H1 (cell line): ENCODE data around the gene COQ8A. TPM values are rescaled to one million over a fixed set of nuclear protein-coding genes. Genes with fewer than 3 reads are reported as not detected.

ENCODE experiments used
- CTCF ChIA-PET: fragments of 300-600 bp; sonication (Branson Sonifier 250); formaldehyde crosslinking; loops from one replicate; lab custom pipeline; 2021; ENCODE audit not compliant: partially characterized antibody; lab: Charles Lee
- POLR2A ChIA-PET: fragments of 300-600 bp; sonication (Branson Sonifier 250); formaldehyde crosslinking; loops from one replicate; lab custom pipeline; 2021; ENCODE audit warnings: inconsistent platforms; ENCODE audit not compliant: partially characterized antibody; lab: Charles Lee
- DNase-seq, 2 experiments: peaks; one replicate each; pipeline versions ENCODE4 v3.0.0 to v3.0.0-alpha.2; 2010 to 2022; ENCODE audit warnings: low spot score in 2 of 2, low read depth in 1 of 2, mixed read lengths in 1 of 2
- FAIRE-seq: peaks from 2 replicates; lab custom pipeline; 2011; peaks lifted over from hg19 to GRCh38; lab: Jason Lieb, UNC
- H2AFZ ChIP-seq: 2 replicates; pipeline ENCODE4 v1.8.1; 2012; ENCODE audit warnings: low read length, inconsistent platforms
- H2AK5ac ChIP-seq: 2 replicates; pipeline ENCODE4 v1.6.1; 2013; ENCODE audit warnings: low read depth, low read length
- H2BK120ac ChIP-seq: replicated peaks from 2 replicates; pipeline ENCODE3; 2013; ENCODE audit warnings: low read depth, low read length, inconsistent platforms
- H2BK12ac ChIP-seq: 2 replicates; pipeline ENCODE4 v1.6.1; 2013; ENCODE audit warnings: low read depth, low read length
- H2BK15ac ChIP-seq: 2 replicates; pipeline ENCODE4 v1.6.1; 2013; ENCODE audit warnings: low read length
- H2BK20ac ChIP-seq: 2 replicates; pipeline ENCODE4 v1.6.1; 2013; ENCODE audit warnings: low read length
- H2BK5ac ChIP-seq: 2 replicates; pipeline ENCODE4 v1.6.1; 2013; ENCODE audit warnings: low read depth, low read length
- H3K14ac ChIP-seq: 2 replicates; pipeline ENCODE4 v1.6.1; 2013; ENCODE audit warnings: inconsistent platforms; ENCODE audit not compliant: insufficient read length
- H3K18ac ChIP-seq: 2 replicates; pipeline ENCODE4 v1.6.1; 2013; ENCODE audit warnings: low read length; ENCODE audit errors: extremely low read depth
- H3K23ac ChIP-seq: 2 replicates; pipeline ENCODE4 v1.6.1; 2013; ENCODE audit warnings: inconsistent platforms; ENCODE audit not compliant: insufficient read length
- H3K23me2 ChIP-seq: 2 replicates; pipeline ENCODE4 v1.6.1; 2013; ENCODE audit warnings: low read depth, low read length
- H3K27ac ChIP-seq: 2 replicates; pipeline ENCODE4 v1.6.1; 2011; ENCODE audit warnings: low read depth, low read length, inconsistent platforms
- H3K27me3 ChIP-seq, 4 experiments: replicated peaks in 1 of 4; 1 replicate in 1 of 4; 2 replicates in 3 of 4; pipeline versions ENCODE4 v1.6.1 to v1.8.1; 2011 to 2013; ENCODE audit warnings: low read length in 3 of 4, mild to moderate bottlenecking in 3 of 4, inconsistent platforms in 2 of 4, mixed read lengths in 2 of 4, moderate library complexity in 1 of 4; ENCODE audit not compliant: control insufficient read depth in 3 of 4, insufficient read depth in 3 of 4; ENCODE audit errors: extremely low read depth in 1 of 4
- H3K36me3 ChIP-seq, 4 experiments: 2 replicates each; pipeline versions ENCODE4 v1.6.1 to v1.8.1; 2011 to 2013; ENCODE audit warnings: mild to moderate bottlenecking in 4 of 4, low read length in 3 of 4, moderate library complexity in 2 of 4, control low read depth in 1 of 4, inconsistent platforms in 1 of 4; ENCODE audit not compliant: insufficient read depth in 4 of 4, control insufficient read depth in 2 of 4
- H3K4ac ChIP-seq: replicated peaks from 2 replicates; pipeline ENCODE3; 2013; ENCODE audit warnings: low read length, low read depth, mixed read lengths, inconsistent platforms; ENCODE audit not compliant: insufficient read length
- H3K4me1 ChIP-seq, 4 experiments: replicated peaks in 1 of 4; 1 replicate in 1 of 4; 2 replicates in 3 of 4; pipeline versions ENCODE4 v1.6.1 to v1.8.1; 2011 to 2013; ENCODE audit warnings: low read length in 3 of 4, inconsistent platforms in 2 of 4, mixed read lengths in 1 of 4; ENCODE audit not compliant: insufficient read depth in 4 of 4, control insufficient read depth in 3 of 4
- H3K4me2 ChIP-seq, 2 experiments: 2 replicates each; pipeline versions ENCODE4 v1.6.1 to v1.8.1; 2011 to 2013; ENCODE audit warnings: low read depth in 2 of 2, low read length in 2 of 2, control low read depth in 1 of 2, inconsistent platforms in 1 of 2, mild to moderate bottlenecking in 1 of 2; ENCODE audit not compliant: insufficient read depth in 1 of 2
- H3K4me3 ChIP-seq, 4 experiments: fragments of 200-600, 300-600 bp in 1 of 4; sonication (generic), shearing (Covaris generic), sonication (Bioruptor Twin) in 1 of 4; 2 replicates each; pipeline versions ENCODE4 v1.5.1 to v1.8.1; 2011 to 2016; ENCODE audit warnings: low read length in 4 of 4, low read depth in 3 of 4, control low read depth in 2 of 4, inconsistent platforms in 2 of 4, mild to moderate bottlenecking in 2 of 4, mixed read lengths in 1 of 4, moderate library complexity in 1 of 4; ENCODE audit not compliant: insufficient read depth in 2 of 4; ENCODE audit errors: extremely low read depth in 1 of 4
- H3K56ac ChIP-seq: replicated peaks from 2 replicates; pipeline ENCODE3; 2013; ENCODE audit warnings: low read depth, mild to moderate bottlenecking, mixed read lengths, low read length, inconsistent platforms; ENCODE audit not compliant: insufficient read length
- H3K79me1 ChIP-seq: 2 replicates; pipeline ENCODE4 v1.6.1; 2013; ENCODE audit warnings: low read depth, low read length, control low read depth
- H3K79me2 ChIP-seq, 2 experiments: 2 replicates each; pipeline versions ENCODE4 v1.6.1 to v1.8.1; 2012 to 2013; ENCODE audit warnings: low read length in 2 of 2, mild to moderate bottlenecking in 2 of 2, inconsistent platforms in 1 of 2; ENCODE audit not compliant: insufficient read depth in 2 of 2, control insufficient read depth in 1 of 2
- H3K9ac ChIP-seq, 4 experiments: replicated peaks in 1 of 4; 1 replicate in 1 of 4; 2 replicates in 3 of 4; pipeline versions ENCODE4 v1.6.1 to v1.8.1; 2011 to 2013; ENCODE audit warnings: low read depth in 3 of 4, low read length in 3 of 4, control low read depth in 2 of 4, mild to moderate bottlenecking in 2 of 4, moderate library complexity in 2 of 4, inconsistent platforms in 1 of 4; ENCODE audit errors: extremely low read depth in 1 of 4
- H3K9me3 ChIP-seq, 2 experiments: 2 replicates each; pipeline versions ENCODE4 v1.6.1 to v1.8.1; 2012 to 2013; ENCODE audit warnings: mild to moderate bottlenecking in 2 of 2, moderate library complexity in 2 of 2, control low read depth in 1 of 2, inconsistent platforms in 1 of 2, low read depth in 1 of 2, low read length in 1 of 2, mixed read lengths in 1 of 2; ENCODE audit not compliant: insufficient read depth in 2 of 2
- H4K20me1 ChIP-seq, 2 experiments: replicated peaks in 1 of 2; 2 replicates each; pipeline versions ENCODE3 to v1.8.1; 2011 to 2013; ENCODE audit warnings: inconsistent platforms in 2 of 2, low read length in 2 of 2, mild to moderate bottlenecking in 1 of 2; ENCODE audit not compliant: insufficient read depth in 2 of 2, control insufficient read depth in 1 of 2
- H4K5ac ChIP-seq: 2 replicates; pipeline ENCODE4 v1.6.1; 2013; ENCODE audit warnings: low read length, low read depth, mixed read lengths, inconsistent platforms; ENCODE audit not compliant: insufficient read length
- H4K8ac ChIP-seq: 2 replicates; pipeline ENCODE4 v1.8.0; 2013; ENCODE audit warnings: mild to moderate bottlenecking, moderate library complexity, low read length, inconsistent platforms; ENCODE audit not compliant: insufficient read depth; ENCODE audit errors: extremely low read depth
- H4K91ac ChIP-seq: replicated peaks from 2 replicates; pipeline ENCODE3; 2013; ENCODE audit warnings: low read length, mixed read lengths, inconsistent platforms; ENCODE audit not compliant: insufficient read length
- CTCF ChIP-seq, 3 experiments: IDR thresholded peaks; 1 replicate in 2 of 3; 2 replicates in 1 of 3; pipeline versions ENCODE4 v1.5.1 to v1.6.1; 2011; ENCODE audit warnings: low read length in 3 of 3, mild to moderate bottlenecking in 3 of 3, inconsistent platforms in 2 of 3, low read depth in 1 of 3, moderate library complexity in 1 of 3; ENCODE audit not compliant: insufficient read depth in 1 of 3; ENCODE audit errors: control extremely low read depth in 1 of 3
- EGR1 ChIP-seq: IDR thresholded peaks from 2 replicates; pipeline ENCODE4 v1.6.1; 2011; ENCODE audit warnings: low read depth, low read length, borderline replicate concordance
- WGBS, 2 experiments: shearing (Covaris generic) in 1 of 2; methylation state at CpG; one replicate each; pipeline versions ENCODE4 v1.1.6 to v1.1.7; 2013 to 2015; ENCODE audit warnings: low lambda C conversion rate in 2 of 2, mixed read lengths in 2 of 2, inconsistent platforms in 1 of 2, low coverage in 1 of 2, missing lambda C conversion rate in 1 of 2; ENCODE audit not compliant: insufficient replicate concordance in 2 of 2, insufficient coverage in 1 of 2, insufficient read length in 1 of 2; ENCODE audit errors: extremely low coverage in 1 of 2, missing lambda C conversion rate in 1 of 2; 5-methylcytosine and 5-hydroxymethylcytosine counted together
- polyA plus RNA-seq, 7 experiments: library from polyadenylated mRNA; depleted of rRNA in 3 of 7; stranded (reverse) in 5 of 7; unstranded in 2 of 7; fragments of >200 nt in 5 of 7; fragments of 200-250 nt in 2 of 7; gene quantifications; 1 replicate in 5 of 7; 2 replicates in 1 of 7; 4 replicates in 1 of 7; pipeline versions ENCODE4 v1.2.1 to v1.2.3, GENCODE V29; 2011 to 2013; ENCODE audit warnings: missing spikeins in 2 of 7, mixed read lengths in 2 of 7
- total RNA-seq: library from RNA; stranded (reverse); fragmentation: NEBNext Ultra II Directional; extraction: Animal tissue kit (Norgen Biotek cat#: 25700); gene quantifications from 2 replicates; pipeline ENCODE4 v1.2.1, GENCODE V29; 2021

COQ8A gene
- total and polyA plus RNA-seq, 2 of the 8 experiments (the other 6 are each of a cell fraction or from before 2014, with no cell fraction given), result 28.5 to 38.9 TPM

GRCh38 chr1:226952118-226952441, 12.0 kb downstream of the COQ8A start:
- POLR2A ChIA-PET, result interaction anchor here (3.6 kb wide), 1 partner anchor 12 kb away, joined by 18 read pairs; the partner anchor contains the start of gene COQ8A
- FAIRE-seq, result no peak

More at GRCh38 chr1:226952118-226952441, 12.0 kb downstream of the COQ8A start:
- Histone ChIP-seq H3K9me3 (peaks cover 0 to 3% of the 10 kb centered on the region in 2 experiments; a peak in 3 of 4 replicates), H2BK15ac (no peak overlapping the region), H2BK20ac (no peak overlapping the region), H3K27me3 (no peaks in the 10 kb centered on the region), H2BK120ac (no peak overlapping the region), H2AK5ac (no peak overlapping the region), H3K9ac (no peak overlapping the region), H4K91ac (no peak overlapping the region), H2AFZ (no peak overlapping the region), H3K56ac (no peak overlapping the region), H3K14ac (no peak overlapping the region), H3K27ac (no peak overlapping the region), H4K5ac (no peak overlapping the region), H2BK5ac (no peak overlapping the region), H3K23ac (no peak overlapping the region), H3K79me1 (peaks cover 2% of the 10 kb centered on the region; the same call in 1 of the 2 replicates), H3K4ac (no peak overlapping the region), H4K20me1 (peaks cover 2 to 3% of the 10 kb centered on the region in 2 experiments), H3K79me2 (peaks cover 3 to 40% of the 10 kb centered on the region in 2 experiments; a peak in 3 of 4 replicates), H3K4me1 (peaks cover 0 to 4% (median 0%) of the 10 kb centered on the region in 4 experiments; a peak in 3 of 7 replicates), H4K8ac (no peak overlapping the region), H2BK12ac (no peak overlapping the region), H3K4me2 (no peak overlapping the region), H3K18ac (no peak overlapping the region), H3K4me3 (no peak overlapping the region), H3K36me3 (no peaks in the 10 kb centered on the region), H3K23me2 (no peaks in the 10 kb centered on the region)
- 88% methylated on average over 3 of the region's 3 CpGs; no CpG with 5 or more reads in 1 of the 2 experiments for WGBS, 2 experiments
- DNase-seq, result no peak
- CTCF ChIA-PET, result interaction anchor here (0.6 to 0.9 kb wide), 2 partner anchors 11 to 37 kb away, joined by 3 to 4 read pairs; no protein-coding TSS in a partner anchor
- no peak for TF ChIP-seq EGR1
- TF ChIP-seq CTCF (IDR thresholded peaks at IDR 0.05; ENCODE audit: control extremely low read depth in 1 of 3, insufficient read depth in 1 of 3, low read depth in 1 of 3, low read length in 3 of 3), result peak in 1 of 3 experiments; percentile 2; a peak in 1 of 4 replicates
